B cell (primary cell): Measurements from ENCODE around the gene ITGA5. TPM values are rescaled to one million over a fixed set of nuclear protein-coding genes. Genes with fewer than 3 reads are reported as not detected.

Experiments
- ATAC-seq: fragments of 200-7000 bp; cut with Tn5 transposase; one replicate; pipeline ENCODE4 v1.10.0; 2021; ENCODE audit warnings: low read depth, mild to moderate bottlenecking, moderate number of reproducible peaks, moderate library complexity
- CTCF ChIA-PET: fragments of 350-600 bp; sonication (Branson Sonifier 250); formaldehyde crosslinking; loops from one replicate; lab custom pipeline; 2021; ENCODE audit warnings: antibody characterized with exemption, inconsistent platforms; lab: Charles Lee
- POLR2A ChIA-PET: fragments of 350-600 bp; sonication (Branson Sonifier 250); formaldehyde crosslinking; loops from one replicate; lab custom pipeline; 2021; ENCODE audit warnings: antibody characterized with exemption; lab: Charles Lee
- DNase-seq: peaks from one replicate; pipeline ENCODE4 v3.0.0; 2013
- H2AFZ ChIP-seq: 2 replicates; pipeline ENCODE4 v1.6.1; 2012; ENCODE audit warnings: mild to moderate bottlenecking, low read depth, low read length; ENCODE audit not compliant: insufficient read depth, poor library complexity, severe bottlenecking
- H3K27ac ChIP-seq, 2 donors: 1 replicate in 1 of 2; 2 replicates in 1 of 2; pipeline ENCODE4 v1.5.1; 2012 to 2013; ENCODE audit warnings: low read length in 2 of 2, mild to moderate bottlenecking in 2 of 2, moderate library complexity in 1 of 2
- H3K27me3 ChIP-seq, 4 experiments: fragments of 200-600 bp in 1 of 4; sonication (generic) in 1 of 4; replicated peaks in 1 of 4; 1 replicate in 2 of 4; 2 replicates in 2 of 4; pipeline versions ENCODE4 v1.6.1 to v1.7.0; 2013 to 2016; ENCODE audit warnings: low read length in 3 of 4, mild to moderate bottlenecking in 2 of 4, mixed read lengths in 1 of 4, moderate library complexity in 1 of 4; ENCODE audit not compliant: insufficient read depth in 4 of 4, control insufficient read depth in 3 of 4; ENCODE audit errors: control extremely low read depth in 1 of 4
- H3K36me3 ChIP-seq, 2 experiments: replicated peaks in 1 of 2; 1 replicate in 1 of 2; 2 replicates in 1 of 2; pipeline versions ENCODE4 v1.6.1 to v1.7.1; 2013; ENCODE audit warnings: low read length in 1 of 2; ENCODE audit not compliant: insufficient read depth in 2 of 2, control insufficient read depth in 1 of 2; ENCODE audit errors: control extremely low read depth in 1 of 2, extremely low read depth in 1 of 2
- H3K4me1 ChIP-seq, 2 donors: fragments of 200-600 bp in 1 of 2; sonication (generic) in 1 of 2; 1 replicate in 1 of 2; 2 replicates in 1 of 2; pipeline versions ENCODE4 v1.5.1 to v1.6.1; 2013 to 2017; ENCODE audit warnings: low read length in 2 of 2; ENCODE audit not compliant: control insufficient read depth in 2 of 2, insufficient read depth in 2 of 2
- H3K4me2 ChIP-seq: replicated peaks from 2 replicates; pipeline ENCODE3; 2012; ENCODE audit warnings: mild to moderate bottlenecking, low read depth, low read length; ENCODE audit not compliant: poor library complexity, severe bottlenecking
- H3K4me3 ChIP-seq, 5 experiments: fragments of 200-600 bp in 1 of 5; sonication (generic) in 1 of 5; 1 replicate in 3 of 5; 2 replicates in 2 of 5; pipeline versions ENCODE4 v1.5.1 to v1.7.0; 2011 to 2016; ENCODE audit warnings: low read length in 4 of 5, mild to moderate bottlenecking in 4 of 5, low read depth in 2 of 5, control low read depth in 1 of 5, moderate library complexity in 1 of 5; ENCODE audit not compliant: insufficient read depth in 1 of 5; ENCODE audit errors: control extremely low read depth in 1 of 5, extremely low read depth in 1 of 5
- H3K79me2 ChIP-seq: fragments of 200-600 bp; sonication (generic); one replicate; pipeline ENCODE4 v1.6.0; 2016; ENCODE audit warnings: low read length; ENCODE audit not compliant: control insufficient read depth, insufficient read depth
- H3K9ac ChIP-seq: fragments of 200-600 bp; sonication (generic); 2 replicates; pipeline ENCODE4 v1.6.1; 2017; ENCODE audit warnings: mild to moderate bottlenecking, low read length, moderate library complexity
- H3K9me3 ChIP-seq, 3 donors: one replicate each; pipeline versions ENCODE4 v1.6.1 to v1.7.1; 2013; ENCODE audit warnings: low read length in 2 of 3; ENCODE audit not compliant: control insufficient read depth in 2 of 3, insufficient read depth in 1 of 3; ENCODE audit errors: control extremely low read depth in 1 of 3
- H4K20me1 ChIP-seq: 2 replicates; pipeline ENCODE4 v1.6.0; 2012; ENCODE audit warnings: mild to moderate bottlenecking, low read length; ENCODE audit not compliant: insufficient read depth, control insufficient read depth, poor library complexity, severe bottlenecking
- H3K27ac Mint-ChIP-seq: one replicate; pipeline ENCODE4 v1.8.0; 2021; ENCODE audit warnings: mixed read lengths
- H3K27me3 Mint-ChIP-seq: one replicate; pipeline ENCODE4 v1.8.0; 2021; ENCODE audit warnings: mixed read lengths
- H3K4me1 Mint-ChIP-seq: one replicate; pipeline ENCODE4 v1.8.0; 2021; ENCODE audit warnings: mixed read lengths
- H3K4me3 Mint-ChIP-seq: one replicate; pipeline ENCODE4 v1.8.0; 2021; ENCODE audit warnings: mixed read lengths
- H3K9me3 Mint-ChIP-seq: one replicate; pipeline ENCODE4 v1.8.0; 2022; ENCODE audit warnings: mixed read lengths; ENCODE audit not compliant: insufficient read depth
- EZH2 ChIP-seq: IDR thresholded peaks from 2 replicates; pipeline ENCODE4 v1.6.1; 2012; ENCODE audit warnings: borderline replicate concordance, low read depth, mild to moderate bottlenecking, moderate library complexity, low read length; ENCODE audit not compliant: insufficient read depth, poor library complexity, severe bottlenecking
- WGBS: methylation state at CpG from one replicate; pipeline ENCODE4 v1.1.5; 2013; ENCODE audit warnings: missing lambda C conversion rate; ENCODE audit not compliant: insufficient coverage; 5-methylcytosine and 5-hydroxymethylcytosine counted together
- intact Hi-C: fragments of 100-400 bp; cut with micrococcal nuclease; formaldehyde crosslinking; loops from one replicate; pipeline ENCODE4 v1.10.0; 2022
- polyA plus RNA-seq: library from polyadenylated mRNA; depleted of rRNA; stranded (reverse); fragments of >200 nt; gene quantifications from 2 replicates; pipeline ENCODE4 v1.2.3, GENCODE V29; 2012
- total RNA-seq, 2 donors: library from RNA; stranded (reverse); fragments of 120-200 nt in 1 of 2; gene quantifications; 1 replicate in 1 of 2; 2 replicates in 1 of 2; pipeline versions ENCODE4 v1.2.3 to v1.2.4, GENCODE V29; 2013 to 2022
- TF ChIP-seq, protein P1 (sequence below): fragments of 200-600 bp; IDR thresholded peaks from one replicate; pipeline ENCODE4 v1.8.0; 2022; ENCODE audit warnings: antibody characterized with exemption, mild to moderate bottlenecking

Gene ITGA5
- total and polyA plus RNA-seq, 2 donors (not counting 1 experiment from before 2014, with no cell fraction given), result 3.6 to 6.1 TPM

DNA sequence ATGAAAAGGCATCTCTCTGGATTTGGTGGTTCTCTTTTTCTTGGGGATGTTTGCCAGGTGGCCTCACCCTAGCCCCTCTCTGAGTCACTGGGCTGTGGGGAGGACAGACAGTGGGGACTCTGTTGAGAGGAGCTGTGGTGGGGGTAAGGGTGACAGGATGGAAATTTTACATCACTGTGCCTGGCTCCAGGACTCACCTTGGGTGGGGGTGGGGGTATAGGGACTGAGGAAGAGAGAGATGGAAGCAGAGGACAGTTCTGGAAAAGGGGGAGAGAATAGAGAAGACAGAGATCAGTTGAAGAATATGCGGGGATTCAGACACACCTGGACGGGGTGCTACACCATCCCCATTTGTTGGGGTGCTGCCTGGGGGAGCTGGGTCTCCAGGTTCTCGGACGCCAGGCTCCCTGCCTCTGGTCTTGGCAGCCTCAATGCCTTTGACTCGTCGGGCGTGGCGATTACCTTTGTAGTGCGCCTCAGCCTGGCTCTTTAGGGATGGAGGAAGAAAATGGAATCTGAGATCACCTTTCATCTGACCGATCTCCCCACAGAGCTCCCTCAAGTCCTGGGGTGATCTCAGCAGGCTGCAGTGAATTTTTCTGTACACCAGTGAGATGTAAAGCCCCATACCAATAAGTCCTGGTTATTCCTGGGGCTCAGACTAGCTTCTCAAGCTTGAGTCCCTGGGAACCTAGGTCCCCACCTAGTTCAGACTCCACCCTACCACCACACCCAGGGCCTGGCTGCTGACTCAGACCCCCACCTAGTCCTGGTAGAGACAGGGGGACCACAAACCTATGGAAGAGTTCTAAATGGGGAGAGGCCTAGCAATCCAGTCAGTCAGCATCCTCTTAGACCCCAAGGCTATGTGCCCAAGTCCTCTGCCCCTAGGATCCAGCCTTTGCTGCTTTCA is 45.2 kb downstream of the ITGA5 start:
- intact Hi-C loops, result no loop called here
- Mint-ChIP-seq H3K27me3 (no peaks in the 10 kb centered on the region), H3K27ac (no peak overlapping the region), H3K4me3 (no peak overlapping the region), H3K4me1 (peaks cover 12% of the 10 kb centered on the region), H3K9me3 (no peaks in the 10 kb centered on the region)
- ATAC-seq (no peak), DNase-seq (no peak)
- no peak for TF ChIP-seq EZH2
- TF ChIP-seq, protein P1, sequence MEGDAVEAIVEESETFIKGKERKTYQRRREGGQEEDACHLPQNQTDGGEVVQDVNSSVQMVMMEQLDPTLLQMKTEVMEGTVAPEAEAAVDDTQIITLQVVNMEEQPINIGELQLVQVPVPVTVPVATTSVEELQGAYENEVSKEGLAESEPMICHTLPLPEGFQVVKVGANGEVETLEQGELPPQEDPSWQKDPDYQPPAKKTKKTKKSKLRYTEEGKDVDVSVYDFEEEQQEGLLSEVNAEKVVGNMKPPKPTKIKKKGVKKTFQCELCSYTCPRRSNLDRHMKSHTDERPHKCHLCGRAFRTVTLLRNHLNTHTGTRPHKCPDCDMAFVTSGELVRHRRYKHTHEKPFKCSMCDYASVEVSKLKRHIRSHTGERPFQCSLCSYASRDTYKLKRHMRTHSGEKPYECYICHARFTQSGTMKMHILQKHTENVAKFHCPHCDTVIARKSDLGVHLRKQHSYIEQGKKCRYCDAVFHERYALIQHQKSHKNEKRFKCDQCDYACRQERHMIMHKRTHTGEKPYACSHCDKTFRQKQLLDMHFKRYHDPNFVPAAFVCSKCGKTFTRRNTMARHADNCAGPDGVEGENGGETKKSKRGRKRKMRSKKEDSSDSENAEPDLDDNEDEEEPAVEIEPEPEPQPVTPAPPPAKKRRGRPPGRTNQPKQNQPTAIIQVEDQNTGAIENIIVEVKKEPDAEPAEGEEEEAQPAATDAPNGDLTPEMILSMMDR, result no peak
- Histone ChIP-seq H3K36me3 (peaks cover 0 to 34% of the 10 kb centered on the region in 2 experiments), H3K27me3 (no peaks in the 10 kb centered on the region), H3K4me2 (no peak overlapping the region), H3K9ac (no peak overlapping the region), H4K20me1 (peaks cover 8% of the 10 kb centered on the region), H3K27ac (no peak overlapping the region), H3K9me3 (no peaks in the 10 kb centered on the region), H2AFZ (no peak overlapping the region), H3K4me1 (peaks cover 0 to 9% of the 10 kb centered on the region in 2 donors), H3K79me2 (peaks cover 15% of the 10 kb centered on the region), H3K4me3 (no peak overlapping the region)
- ChIA-PET CTCF (interaction anchor here (1.2 to 1.8 kb wide), 2 partner anchors 25 to 26 kb away, joined by 3 to 6 read pairs; no protein-coding TSS in a partner anchor), POLR2A (no interaction called here)
- 97% methylated on average over 3 of the region's 10 CpGs for WGBS
